Measurements from ENCODE around the gene FAM89A.
A peak's percentile ranks its signal among the peaks of the same experiment; 100 is the strongest.
"Not testable (repeated sequence)": the region's sequence is repeated elsewhere in the genome, so short reads cannot be mapped to it uniquely, and the experiment has no call there.

The FAM89A gene

DNA sequence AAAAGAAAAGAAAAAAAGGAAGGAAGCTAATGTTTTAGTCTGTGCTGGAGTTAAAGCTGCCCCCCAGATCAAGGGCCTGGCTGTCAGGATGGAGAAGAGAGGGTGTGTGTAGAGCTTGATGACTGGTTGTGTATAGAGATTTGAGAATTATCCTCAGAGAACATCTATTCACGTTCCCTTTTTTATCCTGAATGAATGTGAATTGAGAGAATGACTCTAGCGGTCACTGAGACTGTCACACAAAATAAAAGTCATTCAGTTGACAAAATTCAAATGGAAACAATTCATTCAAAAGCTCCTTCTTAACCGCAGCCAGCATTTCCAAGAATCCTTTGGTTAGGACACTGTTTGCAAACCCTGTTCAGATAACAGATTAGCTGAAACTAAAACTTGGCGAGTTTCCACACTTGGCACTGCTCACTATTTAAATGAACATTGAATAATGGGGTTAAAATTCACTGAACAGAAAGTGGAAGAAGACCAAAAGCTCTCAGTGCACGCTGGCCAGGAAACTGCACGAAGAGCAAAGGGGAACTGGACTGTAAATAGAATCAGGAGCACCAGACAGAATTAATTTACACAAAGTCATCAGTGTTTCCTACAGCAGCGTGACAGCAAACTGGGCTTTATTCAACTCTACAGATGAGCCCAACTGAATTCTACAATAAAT is 13.6 kb upstream of the FAM89A start:
- no peak for DNase-seq

DNA sequence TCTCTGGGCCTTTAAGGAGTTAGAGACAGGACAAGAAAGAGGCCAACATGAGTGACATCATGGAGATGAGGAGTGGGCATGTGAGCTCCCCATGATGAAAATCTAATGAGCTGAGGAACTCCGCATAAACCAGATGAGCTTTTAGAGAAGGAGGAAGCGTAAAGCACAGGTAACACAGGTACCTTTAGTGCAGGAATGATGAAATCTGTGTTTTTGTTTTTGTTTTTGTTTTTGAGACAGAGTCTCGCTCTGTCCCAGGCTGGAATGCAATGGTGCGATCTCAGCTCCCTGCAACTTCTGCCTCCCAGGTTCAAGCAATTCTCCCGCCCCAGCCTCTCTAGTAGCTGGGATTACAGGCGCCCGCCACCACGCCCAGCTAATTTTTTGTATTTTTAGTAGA is 12.7 kb upstream of the FAM89A start:
- no peak for DNase-seq

DNA sequence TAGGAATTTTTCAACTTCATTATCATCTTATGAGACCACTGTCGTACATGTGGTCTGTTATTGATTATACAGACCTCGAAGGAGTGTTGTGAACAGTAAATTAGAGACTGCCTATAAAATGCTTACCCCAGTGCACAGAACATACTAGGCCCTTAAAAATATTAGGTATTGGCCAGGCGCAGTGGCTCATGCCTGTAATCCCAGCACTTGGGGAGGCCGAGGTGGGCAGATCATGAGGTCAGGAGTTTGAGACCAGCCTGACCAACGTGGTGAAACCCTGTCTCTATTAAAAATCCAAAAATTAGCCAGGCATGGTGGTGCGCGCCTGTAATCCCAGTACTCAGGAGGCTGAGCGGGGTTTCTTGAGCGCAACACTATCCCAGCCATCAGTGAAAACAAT is 10.9 kb upstream of the FAM89A start:
- DNase-seq = not testable (repeated sequence)

DNA sequence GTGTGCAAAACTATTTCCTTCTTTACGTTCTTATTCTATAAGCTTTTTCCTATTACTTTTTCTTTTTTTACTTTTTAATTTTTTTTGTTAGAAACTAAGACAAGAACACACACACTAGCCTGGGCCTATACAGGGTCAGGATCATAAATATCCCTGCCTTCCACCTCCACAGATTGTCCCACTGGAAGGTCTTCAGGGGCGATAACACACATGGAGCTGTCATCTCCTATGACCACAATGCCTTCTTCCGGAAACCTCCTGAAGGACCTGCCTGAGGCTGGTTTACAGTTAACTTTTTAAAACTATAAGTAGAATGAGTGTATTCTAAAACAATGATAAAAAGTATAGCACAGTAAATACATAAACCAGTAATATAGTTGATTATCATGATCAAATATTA is 10.3 kb upstream of the FAM89A start:
- no peak for DNase-seq

DNA sequence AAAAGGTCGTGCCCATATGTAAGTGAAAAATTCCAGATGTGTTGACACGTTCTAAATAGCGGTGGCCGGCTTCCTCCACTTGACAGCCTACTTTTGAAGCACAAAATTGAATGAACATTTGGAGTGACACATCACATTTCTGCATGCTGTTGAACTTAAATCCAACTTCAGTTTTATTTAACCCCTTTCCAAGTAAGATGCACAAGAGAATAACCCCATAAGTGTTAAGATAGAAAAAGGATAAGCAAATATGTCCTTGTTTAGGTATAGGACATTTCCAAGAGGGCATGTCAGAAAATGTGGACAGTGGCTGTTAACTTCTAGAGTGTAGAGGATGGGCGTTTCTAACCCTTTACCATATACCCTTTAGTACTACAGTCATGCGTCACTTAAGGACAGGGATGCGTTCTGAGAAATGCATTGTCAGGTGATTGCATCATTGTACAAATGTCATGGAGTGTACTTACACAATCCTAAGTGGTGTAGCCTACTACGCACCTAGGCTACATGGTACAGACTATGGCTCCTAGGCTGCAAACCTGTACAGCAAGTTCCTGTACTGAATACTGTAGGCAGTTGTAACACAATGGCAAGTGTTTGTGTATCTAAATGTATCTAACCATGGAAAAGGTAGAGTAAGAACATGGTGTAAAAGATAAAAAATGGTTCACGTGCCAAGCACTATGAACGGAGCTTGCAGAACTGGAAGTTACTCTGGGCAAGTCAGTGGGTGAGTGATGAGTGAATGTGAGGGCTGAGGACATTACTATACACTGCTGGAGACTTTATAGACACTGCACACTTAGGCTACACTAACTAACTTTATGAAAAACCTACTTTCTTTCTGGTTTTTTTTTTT is 9.3 kb upstream of the FAM89A start:
- no peak for DNase-seq

DNA sequence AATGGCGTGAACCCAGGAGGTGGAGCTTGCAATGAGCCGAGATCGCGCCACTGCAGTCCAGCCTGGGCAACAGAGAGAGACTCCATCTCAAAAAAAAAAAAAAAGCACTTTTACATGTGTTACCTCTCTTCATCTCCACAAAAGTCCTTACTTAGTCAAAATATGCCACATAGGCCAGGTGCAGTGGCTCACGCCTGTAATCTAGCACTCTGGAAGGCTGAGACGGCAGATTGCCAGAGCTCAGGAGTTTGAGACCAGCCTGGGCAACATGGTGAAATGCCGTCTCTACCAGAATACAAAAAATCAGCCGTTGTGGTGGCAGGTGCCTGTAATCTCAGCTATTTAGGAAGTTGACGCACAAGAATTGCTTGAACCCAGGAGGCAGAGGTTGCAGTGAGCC is 8.4 kb upstream of the FAM89A start:
- not testable (repeated sequence) for DNase-seq

DNA sequence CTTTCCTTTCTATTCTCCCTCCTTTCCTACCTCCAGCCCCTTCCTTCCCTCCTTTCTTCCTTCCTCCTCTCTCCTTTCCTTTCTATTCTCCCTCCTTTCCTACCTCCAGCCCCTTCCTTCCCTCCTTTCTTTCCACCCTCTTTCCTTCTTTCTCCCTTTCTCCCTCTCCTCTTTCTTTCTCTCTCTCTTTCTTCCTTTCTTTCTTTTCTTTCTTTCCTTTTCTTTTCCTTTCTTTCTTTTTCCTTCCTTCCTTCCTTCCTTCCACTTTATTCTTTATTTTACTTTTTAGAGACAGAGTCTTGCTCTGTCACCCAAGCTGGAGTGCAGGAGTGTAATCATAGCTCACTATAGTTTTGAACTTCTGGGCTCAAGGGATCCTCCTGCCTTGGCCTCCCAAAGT is 7.5 kb upstream of the FAM89A start:
- not testable (repeated sequence) for DNase-seq

DNA sequence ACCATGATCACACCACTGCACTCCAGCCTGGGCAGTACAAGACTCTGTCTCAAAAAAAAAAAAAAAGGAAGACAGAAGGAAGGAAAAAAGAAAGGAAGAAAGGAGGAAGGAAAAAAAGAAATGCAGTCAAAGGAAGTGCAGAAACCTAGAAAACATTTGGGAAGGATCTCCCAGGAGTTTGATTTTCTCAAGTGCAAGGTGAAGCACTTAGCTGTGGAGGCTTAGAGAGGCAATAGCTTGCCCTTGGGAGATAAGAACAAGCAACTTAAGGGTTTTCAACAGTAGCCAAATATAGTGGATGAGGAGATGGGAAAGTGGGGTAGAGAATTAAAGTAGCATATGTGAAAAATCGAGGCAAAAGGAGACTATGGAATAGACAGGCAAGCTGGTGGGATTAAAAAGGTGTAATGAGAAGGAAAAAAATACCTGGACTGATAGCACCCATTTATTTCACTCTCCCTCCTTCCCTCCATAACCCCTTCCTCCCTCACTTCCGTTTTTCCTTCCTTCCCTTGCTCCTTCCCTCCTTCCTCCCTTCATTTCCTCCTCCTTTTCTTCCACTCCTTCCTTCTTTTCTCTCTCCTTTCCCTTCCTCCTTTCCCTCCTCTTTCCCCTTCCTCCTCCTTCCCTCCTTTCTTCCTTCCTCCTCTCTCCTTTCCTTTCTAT is 6.8 kb upstream of the FAM89A start:
- DNase-seq = no peak

DNA sequence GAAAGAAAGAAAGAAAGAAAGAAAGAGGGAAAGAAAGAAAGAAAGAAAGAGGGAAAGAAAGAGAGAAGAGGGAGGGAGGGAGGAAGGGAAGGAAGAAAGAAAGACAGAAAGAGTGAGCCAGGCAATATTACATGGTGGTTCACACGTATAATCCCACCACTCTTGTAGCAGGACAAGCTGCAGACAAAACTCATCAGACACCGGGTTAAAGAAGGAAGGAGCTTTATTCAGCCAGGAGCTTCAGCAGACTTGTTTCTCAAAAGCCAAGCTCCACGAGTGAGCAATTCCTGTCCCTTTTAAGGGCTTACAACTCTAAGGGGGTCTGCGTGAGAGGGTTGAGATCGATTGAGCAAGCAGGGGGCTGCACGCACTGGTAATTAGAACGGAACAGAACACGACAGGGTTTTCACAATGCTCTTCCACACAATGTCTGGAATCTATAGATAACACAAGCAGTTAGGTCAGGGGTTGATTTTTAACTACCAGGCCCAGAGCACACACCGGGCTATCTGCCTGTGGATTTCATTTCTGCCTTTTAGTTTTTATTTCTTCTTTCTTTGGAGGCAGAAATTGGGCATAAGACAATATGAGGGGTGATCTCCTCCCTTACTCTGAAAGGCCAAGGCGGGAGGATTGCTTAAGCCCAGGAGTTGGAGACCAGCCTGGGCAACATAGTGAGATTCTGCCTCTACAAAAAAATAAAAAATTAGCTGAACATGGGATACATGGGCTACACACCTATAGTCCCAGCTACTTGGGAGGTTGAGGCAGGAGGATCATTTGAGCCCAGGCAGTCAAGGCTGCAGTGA is 6.1 kb upstream of the FAM89A start:
- not testable (repeated sequence) for DNase-seq

DNA sequence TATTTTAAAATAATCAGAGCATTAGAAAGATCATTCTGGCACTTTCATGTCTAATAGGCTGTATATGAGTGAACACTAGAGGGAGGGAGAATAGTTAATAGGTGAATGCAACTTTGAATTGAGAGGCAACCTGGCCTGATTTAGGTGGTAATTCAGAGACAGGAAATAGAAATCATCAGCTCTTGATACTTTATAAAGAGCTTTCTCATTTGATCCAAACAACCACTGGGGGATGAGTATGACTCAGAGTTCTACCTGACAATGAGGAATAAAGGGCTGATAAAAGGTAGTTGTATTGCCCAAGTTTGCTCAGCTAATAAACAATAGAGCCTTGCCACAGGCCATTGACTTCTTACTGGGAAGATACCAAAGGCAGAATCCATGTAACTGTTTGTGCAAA is 5.2 kb upstream of the FAM89A start:
- no peak for DNase-seq

DNA sequence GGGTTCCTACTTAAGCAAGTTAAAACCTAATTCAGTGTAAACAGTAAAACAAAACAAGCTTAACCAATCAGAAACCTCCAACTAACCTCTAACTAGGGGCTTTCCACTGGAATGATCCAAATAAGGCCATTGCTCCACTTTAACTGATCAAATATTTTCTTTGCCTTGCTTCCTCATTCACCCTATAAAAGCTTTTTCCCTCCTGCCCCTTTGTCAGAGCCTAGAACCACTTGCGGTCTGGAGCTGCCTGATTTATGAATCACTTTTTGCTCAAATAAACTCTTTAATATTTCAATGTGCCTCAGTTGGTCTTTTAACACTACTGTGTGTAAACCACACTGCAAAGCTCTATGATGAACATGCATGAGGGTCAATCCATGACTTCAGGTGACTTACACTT is 4.5 kb upstream of the FAM89A start:
- DNase-seq = no peak

DNA sequence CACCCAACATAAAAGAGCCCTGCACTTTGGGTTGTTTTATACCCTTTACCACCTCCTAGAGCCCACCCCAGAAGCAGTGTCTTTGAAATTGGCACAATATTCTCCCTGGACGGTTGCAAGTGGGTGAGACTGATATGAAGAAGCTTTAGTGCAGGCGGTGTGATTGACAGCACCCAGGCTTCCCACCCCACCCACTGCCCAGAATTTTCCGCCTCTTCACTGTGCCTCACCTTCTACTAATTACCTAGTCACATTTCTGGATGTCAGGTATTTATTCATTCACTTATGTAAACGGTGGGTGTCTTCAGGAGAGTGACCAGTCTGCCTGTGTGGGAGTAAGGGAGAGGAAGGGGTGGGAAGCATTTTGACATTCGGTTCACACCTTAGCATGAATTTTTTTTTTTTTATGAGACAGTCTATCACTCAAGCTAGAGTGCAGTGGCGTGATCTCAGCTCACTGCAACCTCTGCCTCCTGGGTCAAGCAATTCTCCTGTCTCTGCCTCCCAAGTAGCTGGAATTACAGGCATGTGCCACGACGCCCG is 1.7 kb upstream of the FAM89A start:
- no peak for DNase-seq

DNA sequence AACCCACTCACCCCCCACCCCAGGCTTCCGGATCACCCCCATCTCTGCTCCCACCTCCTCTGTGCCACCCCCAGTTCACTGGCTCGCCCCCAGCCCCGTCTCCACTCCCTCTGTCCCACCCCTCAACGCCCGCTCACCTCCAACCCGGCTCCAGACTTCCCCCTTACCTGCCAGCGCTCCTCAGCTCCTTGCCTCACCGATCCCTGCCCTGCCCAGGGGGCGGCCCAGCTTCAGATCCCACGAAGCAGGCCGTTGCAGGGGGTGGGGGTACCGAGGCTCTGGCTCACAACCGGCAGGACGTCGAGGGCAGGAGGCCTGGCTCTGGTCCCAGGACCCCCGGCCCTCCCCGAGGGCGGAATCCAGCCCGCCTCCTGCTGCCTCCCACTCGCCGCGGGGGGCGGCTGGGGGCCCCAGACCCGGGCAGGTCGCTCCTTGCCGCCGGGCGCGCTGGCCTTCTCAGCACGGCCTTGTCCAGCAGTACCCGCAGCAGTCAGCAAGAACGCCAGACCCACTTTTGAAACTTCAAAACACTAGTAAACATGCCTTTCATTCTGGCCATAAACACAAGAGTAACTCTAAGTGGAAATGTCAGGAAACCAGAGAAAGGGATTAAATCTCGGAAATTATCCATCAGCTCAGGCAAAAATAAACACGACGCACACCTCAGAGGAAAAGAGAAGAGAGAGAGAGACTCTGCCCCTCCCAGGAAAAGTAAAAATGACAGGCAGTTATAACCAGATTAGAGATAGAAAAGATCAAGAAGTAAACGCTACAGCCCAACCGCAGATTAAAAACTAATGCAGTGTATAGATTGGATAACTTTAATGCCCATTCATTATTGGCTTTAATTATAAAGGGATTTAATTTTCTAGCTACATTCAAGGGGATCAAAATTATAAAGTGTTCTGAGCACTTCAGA is 1.0 kb upstream of the FAM89A start:
- DNase-seq = no peak

DNA sequence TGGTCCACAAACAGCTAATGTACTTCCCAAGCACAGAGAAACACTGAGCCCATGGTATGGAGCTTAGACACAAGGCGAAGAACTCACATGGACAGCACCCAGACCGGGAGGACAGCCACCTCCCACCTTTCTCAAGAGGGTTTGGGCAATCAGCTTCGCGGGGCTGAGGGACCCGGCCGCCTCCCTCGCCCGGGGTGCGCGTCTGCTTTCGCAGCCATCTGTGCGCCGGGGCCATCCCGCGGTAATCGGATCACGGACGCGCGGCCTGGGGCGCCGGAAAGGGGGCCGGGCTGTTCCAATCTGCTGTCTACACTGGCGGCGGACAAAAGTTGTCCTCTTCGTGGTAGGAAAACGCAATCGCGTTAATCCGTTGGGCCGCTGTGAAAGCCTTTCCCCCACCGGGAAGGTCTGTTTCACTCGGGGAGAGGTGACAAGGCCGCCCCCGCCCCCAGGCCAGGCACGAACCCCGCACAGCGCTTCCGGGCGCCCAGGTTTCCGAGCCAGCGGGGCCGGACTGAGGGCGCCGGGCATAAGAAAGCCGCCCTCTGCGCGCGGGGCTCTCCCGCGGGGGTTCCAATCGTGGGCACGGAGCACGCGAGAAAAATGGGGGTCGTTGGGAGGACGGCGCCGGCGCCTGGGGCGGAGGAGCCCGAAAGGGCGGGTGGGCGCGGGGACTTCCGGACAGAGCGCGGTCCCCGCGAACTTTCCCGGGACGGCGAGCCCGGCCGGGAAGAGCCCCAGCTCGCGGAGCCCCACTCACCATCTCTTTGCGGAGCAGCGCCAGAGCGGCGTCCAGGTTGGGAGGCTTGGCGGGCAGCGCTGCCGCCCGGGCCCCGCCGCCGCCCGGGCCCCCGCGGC is 664 bp downstream of the FAM89A start:
- peak in 1 of 2 experiments; percentile 5 for DNase-seq

DNA sequence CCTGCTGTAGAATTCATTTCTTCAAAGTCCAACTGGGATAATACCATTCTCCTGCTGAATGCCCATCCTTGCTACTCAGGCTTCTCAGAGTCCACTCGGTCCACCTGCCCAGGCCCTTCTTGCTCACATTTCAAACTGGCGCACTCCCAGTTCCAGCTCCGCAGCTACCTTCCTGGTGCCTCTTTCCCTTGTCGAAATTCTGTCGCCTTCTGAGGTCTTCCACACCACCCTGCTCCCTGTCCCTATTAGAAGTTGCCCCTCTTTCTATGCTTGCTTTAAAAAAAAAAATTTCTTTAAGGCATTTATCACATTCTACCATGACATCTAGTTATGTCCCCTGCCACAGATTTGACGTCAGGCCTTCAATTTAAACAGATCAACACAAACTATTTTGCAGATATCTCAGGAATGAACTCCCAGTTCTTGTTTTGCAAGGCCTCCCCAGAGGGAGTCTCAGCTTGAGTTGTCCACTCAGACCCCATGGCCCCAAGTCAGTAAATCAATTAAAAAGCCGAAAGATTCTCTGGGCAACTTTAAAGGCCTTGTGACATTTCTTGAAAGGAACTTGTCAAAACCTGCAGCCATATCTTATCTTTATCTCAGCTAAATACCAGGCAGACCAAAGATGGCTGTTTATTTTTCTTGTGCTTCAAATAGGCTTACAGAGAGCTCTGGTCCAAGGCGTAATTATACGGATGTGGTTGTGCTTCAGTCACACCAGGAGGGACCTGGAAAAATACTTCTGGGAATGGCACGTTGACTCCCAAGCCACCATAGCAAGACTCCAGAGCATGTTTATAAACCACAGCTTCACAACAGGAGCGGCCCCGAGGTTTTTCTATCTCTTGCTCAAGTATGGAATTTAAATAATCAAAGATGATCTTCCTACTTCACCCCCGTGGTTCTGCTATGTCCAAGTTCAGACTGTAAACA is 2.2 kb downstream of the FAM89A start:
- DNase-seq = no peak

DNA sequence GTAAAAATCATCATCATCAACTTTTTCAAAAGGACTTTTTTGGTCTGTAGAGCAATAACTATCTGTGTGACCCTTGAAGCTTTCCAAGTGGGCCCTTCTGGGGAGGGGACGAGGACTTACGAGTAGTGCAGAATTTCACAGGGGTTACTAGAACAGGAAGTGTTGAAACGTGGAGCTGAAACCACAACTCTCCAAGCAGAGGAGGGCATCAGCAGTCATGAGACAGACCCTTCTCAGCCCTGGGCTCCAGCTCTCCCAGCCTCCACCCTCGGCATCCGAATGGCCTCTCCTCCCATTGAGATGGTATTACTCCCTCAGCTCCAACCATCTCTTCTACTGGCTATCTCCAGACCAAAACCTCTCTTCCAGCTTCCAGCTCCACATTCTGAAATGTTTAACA is 3.6 kb downstream of the FAM89A start:
- DNase-seq = no peak

DNA sequence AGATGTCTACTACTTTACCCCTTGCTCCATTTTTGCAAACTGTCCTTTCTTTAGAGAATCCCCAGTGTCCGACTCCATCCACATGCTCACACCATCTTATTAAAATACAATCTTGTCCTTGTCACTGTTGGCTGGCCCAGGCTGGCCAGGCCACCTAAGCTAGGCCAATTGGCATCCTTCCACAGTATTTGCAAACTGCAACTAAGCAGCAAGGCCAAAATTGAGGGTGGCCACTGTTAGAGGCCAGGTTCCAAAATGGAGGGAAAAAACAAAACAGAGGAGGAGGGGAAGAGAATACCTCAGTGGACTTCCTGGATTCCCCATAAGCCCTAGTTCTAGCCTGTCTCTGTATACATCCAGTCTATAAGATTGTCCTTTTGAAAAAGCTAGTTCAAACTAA is 4.3 kb downstream of the FAM89A start:
- DNase-seq = no peak

DNA sequence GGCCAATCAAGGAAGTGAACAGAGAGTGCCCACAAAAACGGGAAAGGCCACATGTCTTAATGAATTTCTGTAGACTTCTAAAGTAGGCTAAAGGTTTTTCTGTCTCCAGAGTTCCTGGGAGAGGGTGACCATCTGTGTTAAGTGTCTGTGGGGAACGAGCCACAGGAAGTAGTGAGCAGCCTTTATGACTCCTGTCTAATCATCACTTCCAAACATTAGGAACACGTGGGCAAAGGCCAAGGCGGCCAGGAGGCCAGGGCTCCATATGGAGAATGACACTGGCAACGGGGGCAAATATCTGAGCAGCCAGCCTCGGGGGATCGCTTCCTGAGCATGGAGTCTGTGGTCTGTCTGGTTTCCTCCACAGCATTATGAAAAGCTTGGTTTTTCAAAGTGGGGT is 7.1 kb downstream of the FAM89A start:
- DNase-seq = no peak

DNA sequence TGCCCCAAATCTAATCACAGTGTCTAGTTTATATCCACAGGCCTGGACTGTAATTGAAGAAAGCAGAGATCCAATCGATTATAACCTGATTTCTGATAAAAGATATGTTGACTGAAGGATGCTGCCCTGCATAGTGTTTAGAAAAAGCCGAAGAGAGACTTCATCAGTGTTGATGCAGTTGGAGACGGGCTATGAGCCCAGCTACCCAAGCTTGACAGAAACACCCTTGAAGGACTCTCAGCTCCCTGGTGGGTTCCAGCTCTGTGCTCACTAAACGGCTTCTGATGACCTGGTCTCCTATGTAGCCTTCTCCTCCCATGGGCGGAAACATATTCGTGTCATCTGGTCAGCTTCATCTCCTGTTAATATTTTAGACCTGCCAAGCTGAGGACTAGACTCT is 10.2 kb downstream of the FAM89A start:
- no peak for DNase-seq

DNA sequence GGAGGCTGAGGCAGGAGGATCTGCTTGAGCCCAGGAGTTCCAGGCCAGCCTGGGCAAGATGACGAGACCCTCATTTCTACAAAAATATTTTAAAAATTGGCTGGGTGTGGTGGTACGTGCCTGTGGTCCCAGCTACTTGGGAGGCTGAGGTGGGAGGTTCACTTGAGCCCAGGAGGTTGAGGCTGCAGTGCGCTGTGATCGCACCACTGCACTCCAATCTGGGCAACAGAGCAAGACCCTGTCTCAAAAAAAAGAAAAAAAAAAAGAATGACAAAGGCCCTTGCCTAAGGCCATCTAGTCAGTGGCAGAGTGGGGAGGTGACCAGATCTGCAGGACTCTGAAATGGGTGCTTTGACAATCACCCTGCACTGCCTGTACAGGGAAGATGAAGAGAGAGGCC is 10.8 kb downstream of the FAM89A start:
- DNase-seq = not testable (repeated sequence)

All from SW 1271 (cell line).